A673 (cell line): ENCODE data around the gene VPS13D.

Source experiments
- EZH2 ChIP-seq: fragments of 200-600 bp; sonication (generic); IDR thresholded peaks from 2 replicates; pipeline ENCODE4 v1.6.1; 2017; ENCODE audit warnings: borderline replicate concordance, low read depth, mild to moderate bottlenecking, mixed read lengths, antibody characterized with exemption, low read length; ENCODE audit not compliant: poor library complexity, severe bottlenecking
- TF ChIP-seq, protein P1 (sequence below): fragments of 300-800, 200-600 bp; sonication (generic); conservative IDR thresholded peaks from 2 replicates; pipeline ENCODE4 v1.5.1; 2017; ENCODE audit warnings: low read depth, mild to moderate bottlenecking, antibody characterized with exemption, low read length, moderate library complexity, mixed read lengths

DNA sequence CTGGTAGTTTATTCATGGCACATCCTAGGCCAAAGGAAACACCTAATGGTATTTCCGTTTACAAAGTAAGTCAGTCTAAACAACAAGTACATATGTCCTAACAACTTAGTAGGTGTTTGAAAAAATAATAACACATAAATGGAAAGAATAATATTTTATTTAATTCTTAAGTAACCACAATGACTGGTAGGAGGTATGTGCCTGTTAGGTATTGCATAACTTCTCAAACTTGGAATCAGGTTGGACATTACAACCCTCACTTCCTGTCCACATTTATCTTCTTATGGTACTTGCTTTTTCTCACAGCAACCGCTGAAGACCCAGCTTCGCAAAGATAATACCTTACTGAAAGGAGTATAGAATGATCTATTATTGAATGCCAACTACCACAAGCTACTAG is 64.2 kb downstream of the VPS13D start:
- TF ChIP-seq EZH2 = no peak
- TF ChIP-seq, protein P1, sequence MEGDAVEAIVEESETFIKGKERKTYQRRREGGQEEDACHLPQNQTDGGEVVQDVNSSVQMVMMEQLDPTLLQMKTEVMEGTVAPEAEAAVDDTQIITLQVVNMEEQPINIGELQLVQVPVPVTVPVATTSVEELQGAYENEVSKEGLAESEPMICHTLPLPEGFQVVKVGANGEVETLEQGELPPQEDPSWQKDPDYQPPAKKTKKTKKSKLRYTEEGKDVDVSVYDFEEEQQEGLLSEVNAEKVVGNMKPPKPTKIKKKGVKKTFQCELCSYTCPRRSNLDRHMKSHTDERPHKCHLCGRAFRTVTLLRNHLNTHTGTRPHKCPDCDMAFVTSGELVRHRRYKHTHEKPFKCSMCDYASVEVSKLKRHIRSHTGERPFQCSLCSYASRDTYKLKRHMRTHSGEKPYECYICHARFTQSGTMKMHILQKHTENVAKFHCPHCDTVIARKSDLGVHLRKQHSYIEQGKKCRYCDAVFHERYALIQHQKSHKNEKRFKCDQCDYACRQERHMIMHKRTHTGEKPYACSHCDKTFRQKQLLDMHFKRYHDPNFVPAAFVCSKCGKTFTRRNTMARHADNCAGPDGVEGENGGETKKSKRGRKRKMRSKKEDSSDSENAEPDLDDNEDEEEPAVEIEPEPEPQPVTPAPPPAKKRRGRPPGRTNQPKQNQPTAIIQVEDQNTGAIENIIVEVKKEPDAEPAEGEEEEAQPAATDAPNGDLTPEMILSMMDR = no peak
